Measurements from ENCODE around the gene ZNF697. TPM values are rescaled to one million over a fixed set of nuclear protein-coding genes. Genes with fewer than 3 reads are reported as not detected.

ZNF697 gene
- total RNA-seq, 4 donors from 2014 or later = 10.8 to 17.9 (median 11.9) TPM

DNA sequence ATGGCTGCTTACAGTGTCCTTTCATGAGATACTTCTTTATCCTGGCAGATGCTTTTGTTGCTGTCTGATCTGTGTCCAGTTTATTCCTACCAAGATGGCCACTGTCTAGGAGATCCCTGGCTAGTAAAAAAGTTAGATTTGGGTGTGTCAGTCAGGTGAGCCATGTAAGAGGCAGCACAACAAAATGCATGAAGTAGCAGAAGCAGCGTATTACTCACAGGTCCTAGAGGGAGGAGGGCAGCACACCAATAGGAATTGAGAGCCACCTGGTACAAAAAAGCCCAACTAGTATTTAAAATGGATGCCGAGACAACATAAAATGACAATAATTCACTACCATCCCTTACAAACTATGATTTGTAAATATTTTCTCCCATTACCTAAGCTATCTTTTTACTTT is 22.8 kb upstream of the ZNF697 start:
- Histone ChIP-seq H3K27ac (no peak overlapping the region), H3K9me3 (no peaks in the 10 kb centered on the region), H3K4me3 (replicated peaks in 1 of 3) (no peak overlapping the region), H3K4me1 (peaks cover 3 to 11% of the 10 kb centered on the region in 2 donors), H3K27me3 (no peaks in the 10 kb centered on the region), H3K36me3 (no peaks in the 10 kb centered on the region)
- intact Hi-C loops (cut with DNase I) = no loop called here
- TF ChIP-seq, protein P1, sequence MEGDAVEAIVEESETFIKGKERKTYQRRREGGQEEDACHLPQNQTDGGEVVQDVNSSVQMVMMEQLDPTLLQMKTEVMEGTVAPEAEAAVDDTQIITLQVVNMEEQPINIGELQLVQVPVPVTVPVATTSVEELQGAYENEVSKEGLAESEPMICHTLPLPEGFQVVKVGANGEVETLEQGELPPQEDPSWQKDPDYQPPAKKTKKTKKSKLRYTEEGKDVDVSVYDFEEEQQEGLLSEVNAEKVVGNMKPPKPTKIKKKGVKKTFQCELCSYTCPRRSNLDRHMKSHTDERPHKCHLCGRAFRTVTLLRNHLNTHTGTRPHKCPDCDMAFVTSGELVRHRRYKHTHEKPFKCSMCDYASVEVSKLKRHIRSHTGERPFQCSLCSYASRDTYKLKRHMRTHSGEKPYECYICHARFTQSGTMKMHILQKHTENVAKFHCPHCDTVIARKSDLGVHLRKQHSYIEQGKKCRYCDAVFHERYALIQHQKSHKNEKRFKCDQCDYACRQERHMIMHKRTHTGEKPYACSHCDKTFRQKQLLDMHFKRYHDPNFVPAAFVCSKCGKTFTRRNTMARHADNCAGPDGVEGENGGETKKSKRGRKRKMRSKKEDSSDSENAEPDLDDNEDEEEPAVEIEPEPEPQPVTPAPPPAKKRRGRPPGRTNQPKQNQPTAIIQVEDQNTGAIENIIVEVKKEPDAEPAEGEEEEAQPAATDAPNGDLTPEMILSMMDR (IDR thresholded peaks at IDR 0.05) = no peak
- no peak for TF ChIP-seq POLR2A (IDR thresholded peaks at IDR 0.05)
- 97 to 100% methylated on average over 2 of the region's 2 CpGs for WGBS, 2 donors
- DNase-seq = no peak

DNA sequence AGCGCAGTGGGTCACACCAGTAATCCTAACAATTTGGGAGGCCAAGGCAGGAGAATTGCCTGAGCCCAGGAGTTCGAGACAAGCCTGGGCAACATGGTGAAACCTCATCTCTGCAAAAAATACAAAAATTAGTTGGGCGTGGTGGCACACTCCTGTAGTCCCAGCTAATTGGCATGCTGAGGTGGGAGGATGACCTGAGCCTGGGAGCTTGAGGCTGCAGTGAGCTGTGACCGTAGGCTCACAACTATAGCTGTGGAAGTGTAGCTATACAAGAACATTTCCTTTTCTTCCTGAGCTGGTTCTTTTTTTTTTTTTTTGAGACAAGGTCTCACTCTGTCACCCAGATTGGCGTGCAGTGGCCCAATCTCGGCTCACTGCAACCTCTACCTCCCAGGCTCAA is 19.1 kb upstream of the ZNF697 start:
- no peaks in the 10 kb centered on the region for H3K9me3 ChIP-seq
- TF ChIP-seq POLR2A (IDR thresholded peaks at IDR 0.05) = no peak
- H3K4me1 ChIP-seq = peaks cover 5 to 15% of the 10 kb centered on the region in 2 donors
- WGBS, 2 donors = 47 to 69% methylated on average over 6 of the region's 6 CpGs
- intact Hi-C loops (cut with DNase I) = no loop called here
- H3K27ac ChIP-seq = no peak overlapping the region
- DNase-seq = peak; percentile 48 to 51
- H3K4me3 ChIP-seq (replicated peaks in 1 of 3) = no peak overlapping the region
- no peaks in the 10 kb centered on the region for H3K36me3 ChIP-seq
- no peaks in the 10 kb centered on the region for H3K27me3 ChIP-seq

DNA sequence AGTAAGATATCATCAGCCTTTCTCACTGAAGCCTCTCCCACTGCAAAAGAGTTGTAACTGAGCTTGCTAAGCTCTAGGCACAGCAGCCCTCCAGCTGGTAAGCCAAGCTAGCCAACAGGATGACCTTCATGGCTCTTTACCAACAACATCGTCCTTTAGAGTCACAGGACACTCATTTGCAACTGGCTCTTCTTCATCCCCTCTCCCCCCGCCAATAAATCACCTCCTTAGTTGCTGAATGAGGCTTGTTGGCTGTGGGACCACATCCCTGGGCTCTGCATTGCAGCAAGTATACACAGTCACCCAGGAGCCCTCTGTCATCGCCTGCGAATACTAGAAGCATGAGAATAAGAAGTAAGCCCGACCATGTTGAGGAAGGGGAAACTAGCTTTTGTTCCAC is 16.0 kb upstream of the ZNF697 start:
- no peaks in the 10 kb centered on the region for H3K9me3 ChIP-seq
- no peak overlapping the region for H3K4me3 ChIP-seq (replicated peaks in 1 of 3)
- no peak for DNase-seq
- no peak overlapping the region for H3K27ac ChIP-seq
- H3K4me1 ChIP-seq = peaks cover 33 to 44% of the 10 kb centered on the region in 2 donors
- 79 to 80% methylated on average over 5 of the region's 5 CpGs for WGBS, 2 donors
- H3K36me3 ChIP-seq = no peaks in the 10 kb centered on the region
- intact Hi-C loops (cut with DNase I) = no loop called here
- TF ChIP-seq, protein P1 (IDR thresholded peaks at IDR 0.05) = no peak
- no peaks in the 10 kb centered on the region for H3K27me3 ChIP-seq

DNA sequence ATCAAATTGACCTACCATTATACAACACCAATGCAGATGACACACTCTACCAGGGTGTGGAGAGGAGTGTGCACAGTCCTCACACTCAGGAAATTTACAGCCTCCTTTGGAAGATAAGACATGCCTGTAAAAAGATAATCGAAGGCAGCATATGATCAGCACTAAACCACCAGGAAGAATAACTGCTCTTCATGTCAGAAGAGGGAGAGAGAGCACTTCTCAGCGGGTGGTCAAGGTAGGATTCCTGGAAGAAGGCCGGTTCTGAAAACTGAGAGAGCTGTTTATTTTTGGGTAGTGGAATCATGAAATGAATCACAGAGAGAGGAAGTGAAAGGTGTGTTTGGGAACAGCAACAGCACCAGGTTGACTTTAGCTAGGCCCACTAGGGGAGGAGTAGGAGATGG is 14.0 kb upstream of the ZNF697 start:
- 42 to 52% methylated on average over 3 of the region's 3 CpGs for WGBS, 2 donors
- peak overlapping the region; percentile 53 to 91 (median 79) for H3K27ac ChIP-seq

DNA sequence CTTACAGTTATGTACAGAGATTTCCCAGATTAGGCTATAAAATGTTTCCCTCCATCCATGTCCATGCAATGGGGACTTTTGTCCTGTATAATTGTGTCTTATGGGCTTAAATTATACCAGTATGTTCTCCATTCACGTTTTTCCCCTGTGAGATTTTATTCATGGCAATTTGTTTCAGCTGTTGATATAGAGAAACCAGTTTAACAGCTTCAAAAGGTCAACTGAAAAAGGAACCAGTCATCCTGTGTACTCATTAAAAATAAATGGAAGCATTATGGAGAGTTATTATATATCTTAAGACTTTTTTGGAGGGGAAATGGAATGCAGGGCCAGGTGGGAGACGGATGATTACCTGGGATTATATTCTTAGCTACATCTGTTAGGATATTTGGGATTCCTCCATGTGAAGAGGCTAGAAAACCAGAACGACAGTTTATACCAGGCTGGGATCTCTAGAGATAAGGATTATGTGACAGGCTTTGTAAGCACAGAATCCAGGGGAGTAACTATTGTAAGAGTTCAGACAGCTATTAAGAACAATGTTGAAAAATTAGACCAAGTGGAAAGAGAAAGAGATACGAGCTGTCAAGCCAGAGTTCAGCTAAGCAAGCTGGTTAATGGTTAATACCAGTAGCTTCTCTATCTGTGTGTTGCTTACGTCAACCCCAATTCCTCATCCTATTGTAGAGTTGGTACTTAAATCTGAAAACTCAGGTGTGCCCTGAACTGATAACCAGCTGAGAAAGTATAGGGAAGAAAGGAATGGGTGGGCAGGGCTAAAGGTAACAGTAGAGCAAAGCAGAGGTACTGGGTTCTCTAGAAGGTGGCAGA is 12.4 kb upstream of the ZNF697 start:
- H3K9me3 ChIP-seq = no peaks in the 10 kb centered on the region
- no peak overlapping the region for H3K4me3 ChIP-seq (replicated peaks in 1 of 3)
- TF ChIP-seq, protein P1 (IDR thresholded peaks at IDR 0.05) = no peak
- no peak for TF ChIP-seq POLR2A (IDR thresholded peaks at IDR 0.05)
- no peaks in the 10 kb centered on the region for H3K36me3 ChIP-seq
- H3K27ac ChIP-seq = peak overlapping the region; percentile 78 to 91 (median 79)
- intact Hi-C loops (cut with DNase I) = no loop called here
- peaks cover 33 to 39% of the 10 kb centered on the region in 2 donors for H3K4me1 ChIP-seq
- H3K27me3 ChIP-seq = no peaks in the 10 kb centered on the region
- no peak for DNase-seq
- 44 to 46% methylated on average over 5 of the region's 5 CpGs for WGBS, 2 donors

More for the DNA sequence above, 14.0 kb upstream of the ZNF697 start:
- intact Hi-C loops (cut with DNase I) = no loop called here
- no peaks in the 10 kb centered on the region for H3K27me3 ChIP-seq
- TF ChIP-seq, protein P1 (IDR thresholded peaks at IDR 0.05) = no peak
- TF ChIP-seq POLR2A (IDR thresholded peaks at IDR 0.05) = no peak
- H3K4me1 ChIP-seq = peaks cover 33 to 39% of the 10 kb centered on the region in 2 donors
- no peaks in the 10 kb centered on the region for H3K9me3 ChIP-seq
- no peak overlapping the region for H3K4me3 ChIP-seq (replicated peaks in 1 of 3)
- H3K36me3 ChIP-seq = no peaks in the 10 kb centered on the region
- peak in 1 of 2 donors; percentile 24 for DNase-seq

Data from thyroid gland (tissue), 4 donors.